Hepatocyte (in vitro differentiated cells): ENCODE measurements around the gene FSD1.

Experiments
- EZH2phosphoT487 ChIP-seq: fragments of 200-600 bp; sonication (generic); IDR thresholded peaks from one replicate; pipeline ENCODE4 v1.6.1; 2018; ENCODE audit warnings: antibody characterized with exemption, mild to moderate bottlenecking, low read depth, moderate library complexity; ENCODE audit not compliant: unreplicated experiment, severe bottlenecking
- TF ChIP-seq, protein P1 (sequence below): fragments of 200-600 bp; sonication (generic); IDR thresholded peaks from 2 replicates; pipeline ENCODE4 v1.5.1; 2016; ENCODE audit warnings: antibody characterized with exemption, mild to moderate bottlenecking; ENCODE audit not compliant: poor library complexity

DNA sequence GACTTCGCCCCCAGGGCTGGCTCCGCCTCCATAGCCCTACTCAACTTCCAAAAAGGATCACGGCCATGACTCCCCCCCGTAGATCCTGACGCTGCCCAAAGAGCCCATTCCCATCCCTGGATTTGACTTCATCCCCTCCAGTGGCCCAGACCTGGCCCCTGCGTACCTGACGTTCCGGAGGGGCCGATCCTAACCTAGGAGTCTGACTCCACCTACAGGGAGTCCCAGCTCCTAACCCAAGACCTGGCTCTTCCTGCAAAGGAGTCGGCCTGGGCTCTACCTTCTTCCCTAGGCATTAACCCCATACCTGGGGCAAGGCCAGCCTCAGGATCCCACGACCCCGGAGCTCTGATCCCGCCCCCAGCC lies 23.5 kb downstream of the FSD1 start:
- TF ChIP-seq, protein P1, sequence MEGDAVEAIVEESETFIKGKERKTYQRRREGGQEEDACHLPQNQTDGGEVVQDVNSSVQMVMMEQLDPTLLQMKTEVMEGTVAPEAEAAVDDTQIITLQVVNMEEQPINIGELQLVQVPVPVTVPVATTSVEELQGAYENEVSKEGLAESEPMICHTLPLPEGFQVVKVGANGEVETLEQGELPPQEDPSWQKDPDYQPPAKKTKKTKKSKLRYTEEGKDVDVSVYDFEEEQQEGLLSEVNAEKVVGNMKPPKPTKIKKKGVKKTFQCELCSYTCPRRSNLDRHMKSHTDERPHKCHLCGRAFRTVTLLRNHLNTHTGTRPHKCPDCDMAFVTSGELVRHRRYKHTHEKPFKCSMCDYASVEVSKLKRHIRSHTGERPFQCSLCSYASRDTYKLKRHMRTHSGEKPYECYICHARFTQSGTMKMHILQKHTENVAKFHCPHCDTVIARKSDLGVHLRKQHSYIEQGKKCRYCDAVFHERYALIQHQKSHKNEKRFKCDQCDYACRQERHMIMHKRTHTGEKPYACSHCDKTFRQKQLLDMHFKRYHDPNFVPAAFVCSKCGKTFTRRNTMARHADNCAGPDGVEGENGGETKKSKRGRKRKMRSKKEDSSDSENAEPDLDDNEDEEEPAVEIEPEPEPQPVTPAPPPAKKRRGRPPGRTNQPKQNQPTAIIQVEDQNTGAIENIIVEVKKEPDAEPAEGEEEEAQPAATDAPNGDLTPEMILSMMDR: no peak
- no peak for TF ChIP-seq EZH2phosphoT487
